Bronchus fibroblast of lung (primary cell): ENCODE results near the gene TMPO. TPM values are rescaled to one million over a fixed set of nuclear protein-coding genes. Genes with fewer than 3 reads are reported as not detected.

ENCODE experiments used
- total RNA-seq: library from RNA; depleted of rRNA; stranded (reverse); fragments of >200 nt; gene quantifications from 2 replicates; pipeline ENCODE4 v1.2.3, GENCODE V29; 2015

TMPO gene
- total RNA-seq: 132 and 155 TPM in 2 replicates

GRCh38 chr12:98515287-98516110 lies at the start of gene TMPO:
TSS of gene TMPO (plus strand) at chr12:98515590. CDS start at chr12:98515868, 278 bp downstream.

GRCh38 chr12:98593351-98594049 lies 78.1 kb downstream of the TMPO start, which contains the start of gene SLC25A3:
TSS of gene SLC25A3 (plus strand) at chr12:98593686. CDS start at chr12:98593979, 293 bp downstream.

Other genes with a start within 250 kb of the TMPO start
- 830 and 1,140 TPM in 2 replicates for gene SLC25A3, start 78.1 kb downstream of the TMPO start, total RNA-seq
- gene IKBIP, start 129.2 kb downstream of the TMPO start, total RNA-seq: 48.5 and 58.5 TPM in 2 replicates
- gene APAF1, start 129.7 kb downstream of the TMPO start, total RNA-seq: 13.7 and 16.5 TPM in 2 replicates